Esophagus squamous epithelium (tissue), 4 donors: ENCODE results near the gene RSPH1.

Experiments
- CTCF ChIP-seq, 6 experiments: fragments of 450-650 bp in 4 of 6; fragments of 200-600 bp in 2 of 6; sonication (generic) in 2 of 6; IDR thresholded peaks; one replicate each; pipeline ENCODE4 v1.5.1; 2016 to 2019; ENCODE audit warnings: antibody characterized with exemption in 6 of 6, mild to moderate bottlenecking in 4 of 6, moderate library complexity in 4 of 6
- POLR2A ChIP-seq, 4 donors: fragments of 450-650 bp; IDR thresholded peaks; one replicate each; pipeline ENCODE4 v1.6.1; 2017; ENCODE audit warnings: antibody characterized with exemption in 4 of 4, mild to moderate bottlenecking in 4 of 4, moderate library complexity in 3 of 4

GRCh38 chr21:42446531-42446930, 49.5 kb downstream of the RSPH1 start:
- TF ChIP-seq CTCF (IDR thresholded peaks at IDR 0.05): no peak
- TF ChIP-seq POLR2A (IDR thresholded peaks at IDR 0.05): no peak
